Airway epithelial cell (primary cell): Measurements from ENCODE around the gene C19orf12. TPM values are rescaled to one million over a fixed set of nuclear protein-coding genes. Genes with fewer than 3 reads are reported as not detected.

Source experiments
- total RNA-seq: library from RNA; depleted of rRNA; stranded (reverse); fragments of >200 nt; gene quantifications from 2 replicates; pipeline ENCODE4 v1.2.3, GENCODE V29; 2015

C19orf12 gene
- 9.8 and 12.8 TPM in 2 replicates for total RNA-seq

GRCh38 chr19:29714953-29715700 is at the start of gene C19orf12:
TSS of gene C19orf12 (minus strand) at chr19:29715261. CDS start at chr19:29708413, 6,848 bp downstream.

GRCh38 chr19:29665215-29665825 is 49.7 kb downstream of the C19orf12 start, which contains the start of gene PLEKHF1:
TSS of gene PLEKHF1 (plus strand) at chr19:29665461. CDS start at chr19:29673840, 8,379 bp downstream.

Other genes with a start within 250 kb of the C19orf12 start
- not detected in 2 replicates for gene VSTM2B, start 189.3 kb downstream of the C19orf12 start, total RNA-seq
- gene POP4, start 109.0 kb downstream of the C19orf12 start, total RNA-seq, result 59.5 and 64.3 TPM in 2 replicates
- gene PLEKHF1, start 49.8 kb downstream of the C19orf12 start, total RNA-seq, result 7.4 and 11.4 TPM in 2 replicates
- 12.0 and 15.9 TPM in 2 replicates for gene CCNE1, start 96.7 kb upstream of the C19orf12 start, total RNA-seq
- gene URI1, start 227.0 kb upstream of the C19orf12 start, total RNA-seq, result 41.5 and 46.5 TPM in 2 replicates